IgD-negative memory B cell (primary cell): Measurements from ENCODE around the gene ZNF280A. TPM values are rescaled to one million over a fixed set of nuclear protein-coding genes. Genes with fewer than 3 reads are reported as not detected.

Experiments used
- polyA plus RNA-seq: library from polyadenylated mRNA; unstranded; fragments of 300-500 nt; fragmentation: Illumina TruSeq; gene quantifications from one replicate; pipeline ENCODE4 v1.2.3, GENCODE V29; 2021

The ZNF280A gene
- polyA plus RNA-seq, 1 donor from 2014 or later = not detected

Other genes starting within 250 kb of the ZNF280A start
- gene ZNF280B, start 11.5 kb downstream of the ZNF280A start, polyA plus RNA-seq = 3.8 TPM
- not detected for gene PRAME, start 39.0 kb upstream of the ZNF280A start, polyA plus RNA-seq
- gene GGTLC2, start 124.3 kb upstream of the ZNF280A start, polyA plus RNA-seq = not detected